WTC11 (cell line): ENCODE measurements around the gene CCDC126. TPM values are rescaled to one million over a fixed set of nuclear protein-coding genes. Genes with fewer than 3 reads are reported as not detected.

Source experiments
- ATAC-seq: fragments of 200-7000 bp; cut with Tn5 transposase; 2 replicates; pipeline ENCODE4 v1.10.0; 2021; ENCODE audit warnings: mild to moderate bottlenecking, moderate library complexity
- CTCF ChIA-PET: fragments of 300-600 bp; sonication (Branson Sonifier 250); formaldehyde crosslinking; loops from one replicate; lab custom pipeline; 2021; ENCODE audit warnings: antibody characterized with exemption; lab: Charles Lee
- POLR2A ChIA-PET: fragments of 350-600 bp; sonication (Branson Sonifier 250); formaldehyde crosslinking; loops from one replicate; lab custom pipeline; 2021; ENCODE audit warnings: antibody characterized with exemption; lab: Charles Lee
- DNase-seq: peaks from one replicate; pipeline ENCODE4 v3.0.0; 2021; ENCODE audit warnings: low spot score
- H3K27ac Mint-ChIP-seq: 2 replicates; pipeline ENCODE4 v1.8.0; 2021; ENCODE audit warnings: mixed read lengths
- H3K27me3 Mint-ChIP-seq: 2 replicates; pipeline ENCODE4 v1.8.0; 2021; ENCODE audit warnings: low read depth, mild to moderate bottlenecking, moderate library complexity, mixed read lengths
- H3K36me3 Mint-ChIP-seq: 2 replicates; pipeline ENCODE4 v1.8.0; 2021; ENCODE audit warnings: mixed read lengths
- H3K4me1 Mint-ChIP-seq: 2 replicates; pipeline ENCODE4 v1.8.0; 2022; ENCODE audit warnings: mixed read lengths
- H3K4me3 Mint-ChIP-seq: 2 replicates; pipeline ENCODE4 v1.8.0; 2021; ENCODE audit warnings: mild to moderate bottlenecking, moderate library complexity, mixed read lengths
- H3K9me3 Mint-ChIP-seq: 2 replicates; pipeline ENCODE4 v1.8.0; 2021; ENCODE audit warnings: mixed read lengths
- ARID4B ChIP-seq: sonication (generic); formaldehyde crosslinking; IDR thresholded peaks from 2 replicates; pipeline ENCODE4 v1.8.0; 2023; ENCODE audit warnings: missing genetic modification reagents, mild to moderate bottlenecking, borderline replicate concordance
- ATF6 ChIP-seq: sonication (generic); formaldehyde crosslinking; IDR thresholded peaks from 2 replicates; pipeline ENCODE4 v1.8.1; 2023; ENCODE audit warnings: mild to moderate bottlenecking, missing genetic modification reagents
- CREM ChIP-seq: sonication (generic); formaldehyde crosslinking; IDR thresholded peaks from 2 replicates; pipeline ENCODE4 v1.8.1; 2022; ENCODE audit warnings: mild to moderate bottlenecking, missing genetic modification reagents, moderate library complexity
- E2F5 ChIP-seq: sonication (generic); formaldehyde crosslinking; IDR thresholded peaks from 2 replicates; pipeline ENCODE4 v1.8.1; 2022; ENCODE audit warnings: mild to moderate bottlenecking, moderate library complexity, missing genetic modification reagents
- ERG ChIP-seq: fragments of 250-450 bp; sonication (Bioruptor Pico); IDR thresholded peaks from 2 replicates; pipeline ENCODE4 v1.8.0; 2021; ENCODE audit warnings: mild to moderate bottlenecking
- FOXK1 ChIP-seq: sonication (generic); formaldehyde crosslinking; IDR thresholded peaks from 2 replicates; pipeline ENCODE4 v1.8.0; 2022; ENCODE audit warnings: mild to moderate bottlenecking, moderate library complexity, missing genetic modification reagents
- GABPB1 ChIP-seq: sonication (generic); formaldehyde crosslinking; IDR thresholded peaks from 2 replicates; pipeline ENCODE4 v1.8.1; 2023; ENCODE audit warnings: mild to moderate bottlenecking, missing genetic modification reagents
- IRF2 ChIP-seq: sonication (generic); formaldehyde crosslinking; IDR thresholded peaks from 2 replicates; pipeline ENCODE4 v1.8.0; 2022; ENCODE audit warnings: low read depth, missing genetic modification reagents, borderline replicate concordance
- MLX ChIP-seq: sonication (generic); formaldehyde crosslinking; IDR thresholded peaks from 2 replicates; pipeline ENCODE4 v1.8.1; 2023; ENCODE audit warnings: mild to moderate bottlenecking, missing genetic modification reagents, moderate library complexity
- SOX15 ChIP-seq: fragments of 250-450 bp; sonication (Bioruptor Pico); IDR thresholded peaks from 2 replicates; pipeline ENCODE4 v1.9.0; 2021; ENCODE audit warnings: mild to moderate bottlenecking
- USF1 ChIP-seq: sonication (generic); formaldehyde crosslinking; IDR thresholded peaks from 2 replicates; pipeline ENCODE4 v1.8.0; 2022; ENCODE audit warnings: mild to moderate bottlenecking, missing genetic modification reagents
- ZNF281 ChIP-seq: sonication (generic); formaldehyde crosslinking; IDR thresholded peaks from 2 replicates; pipeline ENCODE4 v1.8.0; 2023; ENCODE audit warnings: mild to moderate bottlenecking, missing genetic modification reagents
- ZNF396 ChIP-seq: fragments of 250-450 bp; sonication (Bioruptor Pico); IDR thresholded peaks from 2 replicates; pipeline ENCODE4 v1.8.0; 2021; ENCODE audit warnings: mild to moderate bottlenecking, moderate library complexity, borderline replicate concordance
- total RNA-seq: library from RNA; stranded (reverse); gene quantifications from 3 replicates; pipeline ENCODE4 v1.2.3, GENCODE V29; 2021

Gene CCDC126
- total RNA-seq, 1 experiment from 2014 or later = 5.1 TPM

GRCh38 chr7:23664122-23664521, 66.9 kb downstream of the CCDC126 start (continued):
- TF ChIP-seq MLX (no peak), GABPB1 (no peak), ARID4B (no peak), ERG (CRISPR knock-in tag) (no peak)

- Mint-ChIP-seq H3K9me3 (0 out of 2 replicates have a peak, but pooled peaks cover 6% of the 10 kb centered on the region), H3K36me3 (no peaks in the 10 kb centered on the region), H3K4me1 (no peaks in the 10 kb centered on the region), H3K4me3 (no peak overlapping the region), H3K27ac (no peak overlapping the region), H3K27me3 (peaks cover 3% of the 10 kb centered on the region)
- POLR2A ChIA-PET = no interaction called here
- no peak for TF ChIP-seq ZNF396 (CRISPR knock-in tag)
- no peak for TF ChIP-seq IRF2 (CRISPR knock-in tag)
- no peak for TF ChIP-seq FOXK1
- no peak for TF ChIP-seq USF1
- TF ChIP-seq E2F5 (CRISPR knock-in tag) = no peak
- no peak for TF ChIP-seq ATF6
- TF ChIP-seq SOX15 (CRISPR knock-in tag) = no peak
- no peak for TF ChIP-seq CREM (CRISPR knock-in tag)
- no peak for TF ChIP-seq ZNF281 (CRISPR knock-in tag)
- no peak for DNase-seq
- no peak for ATAC-seq
- CTCF ChIA-PET = no interaction called here
Observed at GRCh38 chr7:23672033-23672432, 74.9 kb downstream of the CCDC126 start.
